ENCODE measurements around the gene CRACDL. TPM values are rescaled to one million over a fixed set of nuclear protein-coding genes. Genes with fewer than 3 reads are reported as not detected.

CRACDL gene
- total RNA-seq, 1 experiment from 2014 or later, result 0.08 TPM

GRCh38 chr2:98750593-98751282 lies 185.3 kb downstream of the CRACDL start:
- no peak for DNase-seq (ENCODE audit: low spot score)

DNA sequence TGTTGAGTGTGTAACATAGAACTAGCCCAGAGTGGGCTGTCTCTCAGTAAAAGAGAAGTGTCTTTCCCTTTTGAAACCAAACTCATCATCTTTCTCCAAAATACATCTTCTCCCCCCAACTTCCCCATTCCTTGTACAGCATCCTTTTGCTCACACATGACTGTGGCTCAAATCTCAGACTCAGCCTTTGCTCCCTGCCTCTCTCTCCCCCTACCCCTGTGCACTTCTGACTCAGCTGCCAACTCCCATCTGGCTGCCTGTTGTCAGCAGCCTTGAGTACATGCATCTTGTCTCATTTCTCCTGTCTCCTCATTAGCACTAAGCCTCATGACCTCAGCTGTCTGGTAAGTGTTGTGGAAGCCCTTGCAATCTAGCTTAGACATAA lies 187.0 kb downstream of the CRACDL start:
- no peak for DNase-seq (ENCODE audit: low spot score)

GRCh38 chr2:98748292-98749065 lies 187.5 kb downstream of the CRACDL start:
- DNase-seq (ENCODE audit: low spot score), result no peak

GRCh38 chr2:98747888-98748287 lies 188.1 kb downstream of the CRACDL start:
- no peak for DNase-seq (ENCODE audit: low spot score)

GRCh38 chr2:98746426-98746825 lies 189.6 kb downstream of the CRACDL start:
- DNase-seq (ENCODE audit: low spot score), result no peak

GRCh38 chr2:98744595-98744994 lies 191.4 kb downstream of the CRACDL start:
- DNase-seq (ENCODE audit: low spot score), result no peak

Other genes starting within 250 kb of the CRACDL start
- 5.2 and 5.6 TPM in 2 replicates for gene MGAT4A, start 205.1 kb downstream of the CRACDL start, total RNA-seq (2014; rRNA removed; shearing (Covaris generic))
- gene C2orf15, start 205.5 kb upstream of the CRACDL start, total RNA-seq (2014; rRNA removed; shearing (Covaris generic)), result 0.37 and 3.8 TPM in 2 replicates
- 1.9 and 3.0 TPM in 2 replicates for gene TSGA10, start 218.7 kb upstream of the CRACDL start, total RNA-seq (2014; rRNA removed; shearing (Covaris generic))
- 4.9 and 8.5 TPM in 2 replicates for gene LIPT1, start 218.7 kb upstream of the CRACDL start, total RNA-seq (2014; rRNA removed; shearing (Covaris generic))
- gene MITD1, start 244.8 kb upstream of the CRACDL start, total RNA-seq (2014; rRNA removed; shearing (Covaris generic)), result 23.8 and 24.1 TPM in 2 replicates
- 49.4 and 49.6 TPM in 2 replicates for gene MRPL30, start 245.0 kb upstream of the CRACDL start, total RNA-seq (2014; rRNA removed; shearing (Covaris generic))

Measured in H4 (cell line).